Hematopoietic multipotent progenitor cell treated with erythropoietin and hydrocortisone succinate and interleukin-3 and kit ligand, for 17 days (in vitro differentiated cells): ENCODE results near the gene AP3M1.
"Not testable (repeated sequence)": the region's sequence is repeated elsewhere in the genome, so short reads cannot be mapped to it uniquely, and the experiment has no call there.

Experiments
- DNase-seq: peaks from one replicate; pipeline ENCODE4 v3.0.0-alpha.2; 2015; ENCODE audit warnings: low spot score

The AP3M1 gene, protein sequence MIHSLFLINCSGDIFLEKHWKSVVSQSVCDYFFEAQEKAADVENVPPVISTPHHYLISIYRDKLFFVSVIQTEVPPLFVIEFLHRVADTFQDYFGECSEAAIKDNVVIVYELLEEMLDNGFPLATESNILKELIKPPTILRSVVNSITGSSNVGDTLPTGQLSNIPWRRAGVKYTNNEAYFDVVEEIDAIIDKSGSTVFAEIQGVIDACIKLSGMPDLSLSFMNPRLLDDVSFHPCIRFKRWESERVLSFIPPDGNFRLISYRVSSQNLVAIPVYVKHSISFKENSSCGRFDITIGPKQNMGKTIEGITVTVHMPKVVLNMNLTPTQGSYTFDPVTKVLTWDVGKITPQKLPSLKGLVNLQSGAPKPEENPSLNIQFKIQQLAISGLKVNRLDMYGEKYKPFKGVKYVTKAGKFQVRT

DNA sequence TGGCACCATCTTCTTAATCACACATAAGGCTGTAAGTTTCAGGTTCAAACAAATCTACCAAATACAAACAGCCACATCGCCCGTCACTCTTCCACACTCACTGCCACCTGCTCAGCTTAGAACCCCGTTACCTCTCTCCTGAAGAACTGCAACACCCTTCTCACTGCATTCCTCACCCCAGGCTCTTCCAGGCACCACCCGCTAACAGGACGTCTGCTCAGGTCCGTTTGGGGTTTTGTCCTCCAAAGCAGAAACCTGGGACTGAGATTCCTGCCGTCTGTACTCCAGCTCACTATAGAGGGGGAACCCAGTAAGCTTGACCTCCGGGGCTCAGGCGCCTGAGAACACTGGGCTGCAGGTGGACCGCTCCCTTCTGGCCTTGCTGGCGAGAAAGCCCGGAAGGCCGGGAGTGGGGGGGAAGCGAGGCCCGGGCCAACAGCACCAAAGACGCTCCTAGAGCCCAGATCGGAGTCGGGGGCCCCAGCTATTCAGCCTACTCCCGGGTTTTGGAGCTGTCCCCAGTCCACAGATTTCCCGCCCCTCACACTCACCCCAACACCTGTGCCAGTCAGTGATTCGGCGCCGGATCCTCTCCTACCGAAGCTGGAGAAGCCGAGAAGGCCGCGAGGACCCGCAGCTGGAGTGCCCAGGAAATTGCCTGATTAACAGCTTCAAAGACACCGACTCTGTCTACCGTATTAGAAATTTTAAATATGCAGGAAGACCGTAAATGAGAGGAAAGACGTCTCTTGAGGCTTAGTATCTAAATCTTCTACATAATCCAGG lies at the start of gene AP3M1:
Gene AP3M1, minus strand, starts transcription at position 625 of the 786 bp plus-strand sequence. CDS start 12,449 bp downstream, outside the sequence.
- no peak for DNase-seq

DNA sequence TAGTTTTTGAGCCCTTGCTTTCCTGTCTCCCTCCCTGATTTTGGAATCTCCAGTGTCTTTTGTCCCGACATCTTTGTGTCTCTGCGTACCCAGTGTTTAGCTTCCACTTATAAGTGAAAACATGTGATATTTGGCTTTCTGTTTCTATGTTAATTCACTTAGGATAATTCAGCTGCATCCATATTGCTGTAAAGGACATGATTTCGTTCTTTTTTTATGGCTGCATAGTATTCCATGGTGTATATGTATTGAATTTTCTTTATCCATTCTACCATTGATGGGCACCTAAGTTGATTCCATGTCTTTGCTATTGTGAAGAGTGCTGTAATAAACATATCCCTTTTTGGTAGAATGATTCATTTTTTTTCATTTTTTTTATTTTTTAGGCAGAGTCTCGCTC lies 48.7 kb upstream of the AP3M1 start:
- no peak for DNase-seq

DNA sequence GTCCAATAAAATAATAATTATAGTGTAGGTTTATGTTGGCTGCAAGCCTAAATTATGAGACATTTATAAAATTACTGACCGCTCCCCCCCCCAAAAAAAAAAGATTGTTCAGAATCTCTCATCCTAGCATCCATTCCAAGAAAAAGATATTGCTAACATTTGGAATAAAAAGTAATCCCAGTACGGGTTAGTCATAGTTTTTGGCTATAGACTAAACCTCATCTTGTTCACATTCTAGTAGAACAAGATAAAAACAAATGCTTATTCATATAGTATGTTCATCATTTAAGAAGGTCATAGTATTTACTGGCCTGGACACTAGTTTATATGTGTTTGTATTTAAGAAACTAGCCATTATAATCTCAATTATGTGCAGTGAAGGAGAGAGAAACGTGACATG lies 44.4 kb upstream of the AP3M1 start:
- DNase-seq, result no peak

DNA sequence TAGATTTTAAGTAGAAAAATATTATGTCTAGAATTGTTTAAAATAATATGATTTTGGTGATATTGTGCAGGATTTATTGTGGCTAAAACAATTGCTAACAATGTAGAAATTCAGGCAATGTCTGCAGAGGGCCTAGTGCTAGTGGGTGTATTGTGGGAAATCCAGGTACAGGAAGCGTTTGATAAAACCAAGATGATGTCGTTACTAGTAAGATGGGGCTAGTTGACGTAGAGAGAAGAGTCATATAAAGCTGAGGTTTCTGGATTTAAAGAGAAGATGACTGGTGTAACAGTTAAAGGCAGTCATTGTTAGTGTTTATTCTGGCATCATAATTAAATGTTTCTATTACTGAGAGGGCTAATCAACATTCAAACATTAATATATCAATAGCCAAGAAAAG lies 43.9 kb upstream of the AP3M1 start:
- no peak for DNase-seq

DNA sequence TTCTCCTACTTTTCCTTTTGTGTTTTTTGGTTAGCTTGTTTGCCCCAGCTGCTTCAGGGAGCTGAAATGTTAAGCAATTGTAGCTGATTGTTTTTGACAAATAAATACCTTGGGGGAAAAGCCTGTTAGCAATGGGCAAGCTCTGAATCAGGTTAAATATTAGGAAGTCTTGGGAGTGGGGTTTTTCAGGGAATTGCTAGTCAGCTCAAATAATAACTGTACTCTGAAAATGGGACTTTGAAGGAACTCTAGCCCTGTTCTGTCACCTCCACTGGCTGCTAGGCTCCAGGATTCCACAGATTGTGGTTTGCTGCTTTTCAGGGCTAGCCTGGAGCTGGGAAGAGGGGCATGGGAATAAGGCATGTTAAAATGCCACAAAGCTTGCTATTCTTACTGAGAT lies 39.9 kb upstream of the AP3M1 start:
- no peak for DNase-seq

DNA sequence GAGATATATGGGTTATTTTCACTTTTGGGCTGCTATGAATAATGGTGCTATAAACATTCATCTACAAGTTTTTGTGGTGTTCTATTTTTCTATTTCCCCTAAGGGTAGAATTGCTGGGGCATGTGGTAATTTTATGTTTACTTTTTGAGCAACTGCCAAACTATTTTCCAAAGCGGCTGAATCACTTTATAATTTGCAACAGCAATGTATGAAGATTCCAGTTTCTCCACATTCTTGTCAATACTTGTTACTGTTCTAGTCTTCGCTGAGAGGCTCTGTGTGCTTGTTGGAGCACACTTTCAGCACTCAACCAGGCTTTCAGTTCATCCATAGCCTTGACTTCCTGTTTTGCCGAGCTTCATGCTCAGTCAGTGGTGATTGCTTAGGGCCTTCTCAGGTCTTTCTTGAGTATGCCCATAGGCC lies 39.4 kb upstream of the AP3M1 start:
- no peak for DNase-seq

DNA sequence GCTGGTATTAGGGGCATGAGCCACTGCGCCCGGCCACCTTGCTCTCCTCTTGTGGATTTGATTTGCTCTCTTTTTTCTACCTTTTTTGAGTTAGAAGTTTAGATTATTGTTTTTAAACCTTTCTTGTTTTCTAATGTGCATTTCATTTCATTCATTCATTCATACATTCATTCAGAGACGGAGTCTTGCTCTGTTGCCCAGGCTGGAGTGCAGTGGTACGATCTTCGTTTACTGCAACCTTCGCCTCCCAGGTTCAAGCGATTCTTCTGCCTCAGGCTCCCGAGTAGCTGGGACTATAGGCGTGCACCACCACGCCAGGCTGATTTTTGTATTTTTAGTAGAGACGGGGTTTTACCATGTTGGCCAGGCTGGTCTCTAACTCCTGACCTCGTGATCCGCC lies 38.0 kb upstream of the AP3M1 start:
- not testable (repeated sequence) for DNase-seq

DNA sequence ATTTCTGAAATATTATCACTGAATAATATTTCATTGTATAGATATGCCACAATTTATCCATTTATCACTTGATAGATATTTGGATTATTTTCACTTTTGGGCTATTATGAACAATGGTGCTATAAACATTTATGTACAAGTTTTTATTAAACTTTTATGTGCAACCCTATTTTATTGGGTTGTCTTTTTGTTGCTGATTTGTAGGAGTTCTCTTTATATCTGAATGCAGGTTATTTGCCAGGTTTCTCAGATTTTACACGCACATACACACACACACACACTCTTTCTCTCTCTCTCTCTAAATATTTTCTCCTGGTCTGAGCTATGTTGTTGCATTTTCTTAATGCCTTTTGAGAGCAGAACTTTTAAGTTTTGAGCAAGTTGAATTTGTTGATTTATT lies 36.6 kb upstream of the AP3M1 start:
- no peak for DNase-seq

DNA sequence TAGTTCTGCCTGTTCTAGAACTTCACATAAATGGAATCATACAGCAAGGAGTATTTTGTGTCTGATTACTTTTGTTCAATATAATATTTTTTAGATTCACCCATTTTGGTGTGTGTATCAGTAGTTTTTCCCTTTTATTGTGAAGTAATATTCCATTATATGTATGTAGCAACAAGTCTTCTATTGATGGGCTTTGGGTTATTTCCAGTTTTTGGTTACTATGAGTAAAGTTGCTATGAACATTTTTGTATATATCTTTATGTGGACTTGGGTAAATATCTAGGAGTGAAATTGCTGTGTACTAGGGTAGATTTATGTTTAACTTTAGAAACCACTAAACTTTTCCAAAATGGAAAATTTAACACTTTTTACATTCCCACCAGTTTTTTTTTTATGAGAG lies 36.0 kb upstream of the AP3M1 start:
- no peak for DNase-seq

DNA sequence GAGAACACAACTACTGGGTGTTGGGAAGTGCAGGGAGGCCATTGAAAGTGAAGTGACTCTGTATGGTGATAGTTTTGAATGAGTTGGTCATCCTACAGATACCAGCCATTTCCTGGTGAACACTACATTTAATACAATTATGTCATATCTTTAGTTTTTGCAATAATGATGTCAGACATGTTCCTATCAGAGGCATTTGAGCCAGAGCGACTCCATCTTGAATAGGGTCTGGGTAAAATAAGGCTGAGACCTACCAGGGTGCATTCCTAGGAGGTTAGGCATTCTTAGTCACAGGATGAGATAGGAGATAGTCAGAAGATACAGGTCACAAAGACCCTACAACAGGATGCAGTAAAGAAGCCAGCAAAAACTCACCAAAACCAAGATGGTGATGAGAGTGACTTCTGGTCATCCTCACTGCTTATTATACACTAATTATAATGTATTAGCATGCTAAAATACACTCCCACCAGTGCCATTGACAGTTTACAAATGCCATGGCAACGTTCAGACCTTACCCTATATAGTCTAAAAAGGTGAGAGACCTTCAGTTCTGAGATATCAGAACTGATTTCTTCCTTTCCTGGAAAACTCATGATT lies 28.6 kb upstream of the AP3M1 start:
- no peak for DNase-seq

DNA sequence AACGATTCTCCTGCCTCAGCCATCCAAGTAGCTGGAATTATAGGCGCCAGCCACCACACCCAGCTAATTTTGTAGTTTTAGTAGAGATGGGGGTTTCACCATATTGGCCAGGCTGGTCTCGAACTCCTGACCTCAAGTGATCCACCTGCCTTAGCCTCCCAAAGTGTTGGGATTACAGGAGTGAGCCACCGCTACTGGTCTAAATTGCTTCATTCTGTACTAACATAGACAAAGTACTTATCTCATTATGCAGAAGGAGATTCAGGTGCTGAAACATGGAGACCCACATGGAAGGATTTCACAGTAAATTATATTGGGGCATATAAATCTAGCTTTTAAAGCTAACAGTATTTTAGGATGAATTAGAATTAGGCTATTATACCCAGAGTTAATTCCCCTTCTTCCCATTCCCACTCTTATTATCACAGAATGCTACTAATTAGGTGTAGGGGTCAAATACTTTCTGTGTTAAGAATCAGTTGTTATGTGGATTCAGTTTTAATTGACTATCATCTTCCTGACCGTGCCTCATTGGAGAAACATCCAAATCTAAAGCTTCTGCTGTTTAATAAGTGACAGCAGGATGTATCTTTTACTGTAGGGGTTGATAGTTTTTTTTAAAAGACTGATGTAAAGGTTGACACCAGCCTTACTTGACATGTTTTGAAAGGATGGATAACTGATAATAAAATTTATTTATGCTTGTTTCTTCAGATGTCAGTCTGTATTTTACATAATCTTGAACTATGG lies 27.6 kb upstream of the AP3M1 start:
- no peak for DNase-seq

DNA sequence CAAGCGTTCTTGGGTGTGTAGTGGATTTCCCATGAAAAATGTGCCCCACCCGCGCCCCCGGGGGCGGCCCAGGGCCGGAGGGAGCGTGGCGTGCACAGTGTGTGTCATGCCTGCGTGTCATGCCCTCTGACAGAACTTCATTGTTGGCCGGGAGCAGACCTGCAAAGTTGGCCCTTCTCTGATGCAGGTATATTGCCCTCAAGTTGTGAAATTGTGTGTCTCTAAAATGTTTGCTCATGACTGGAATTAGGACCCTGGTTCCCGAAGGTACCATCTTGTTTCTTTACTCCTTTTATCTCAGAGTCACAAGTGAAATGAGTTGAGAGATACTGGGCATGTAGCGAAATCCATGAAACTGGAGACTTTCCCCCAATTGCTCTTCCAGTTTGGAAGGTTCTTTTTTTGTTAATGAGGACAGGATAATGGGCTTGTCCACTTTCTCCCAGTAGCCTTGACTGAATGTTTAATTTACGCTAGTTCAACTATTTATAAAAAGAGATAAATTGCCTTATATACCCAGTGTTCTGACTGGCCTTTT lies 26.6 kb upstream of the AP3M1 start:
- no peak for DNase-seq

DNA sequence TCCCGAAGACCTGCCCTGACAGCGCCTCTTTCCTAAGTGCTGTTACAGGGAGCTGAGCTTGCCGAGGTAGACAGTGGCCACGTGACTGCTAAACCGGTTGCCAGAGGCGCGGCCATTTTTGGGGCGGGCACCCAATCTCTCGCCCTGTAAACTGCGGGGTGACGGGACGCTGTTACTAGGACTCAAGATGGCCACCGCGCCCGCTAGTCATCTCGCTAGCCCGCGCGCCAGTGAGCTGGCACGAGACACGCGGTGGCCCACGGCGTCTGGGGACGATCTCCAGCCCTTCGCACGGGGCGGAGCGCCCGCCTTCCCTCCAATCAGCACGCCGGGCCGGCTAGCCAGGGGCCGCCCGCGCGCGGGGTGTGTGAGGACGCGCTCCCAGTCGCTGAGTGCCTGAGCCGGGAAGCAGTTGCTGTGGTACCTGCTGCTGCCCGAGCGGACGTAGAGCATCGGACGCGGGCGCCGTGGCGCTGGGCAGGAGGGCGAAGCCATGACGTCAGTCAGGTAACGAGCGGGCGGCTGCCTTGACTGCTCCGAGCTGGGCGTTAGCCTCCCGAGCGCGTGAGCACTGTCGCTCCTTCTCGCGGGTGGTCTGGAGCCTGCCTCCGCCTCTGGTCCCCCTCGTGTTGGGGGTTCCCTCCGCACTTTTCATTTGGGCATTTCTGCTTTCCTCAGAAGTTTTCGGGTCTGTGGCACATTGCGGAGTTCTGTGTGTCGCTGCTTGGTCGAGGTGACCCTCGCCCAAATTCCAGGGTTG lies 25.9 kb upstream of the AP3M1 start:
- DNase-seq, result peak; percentile 95

DNA sequence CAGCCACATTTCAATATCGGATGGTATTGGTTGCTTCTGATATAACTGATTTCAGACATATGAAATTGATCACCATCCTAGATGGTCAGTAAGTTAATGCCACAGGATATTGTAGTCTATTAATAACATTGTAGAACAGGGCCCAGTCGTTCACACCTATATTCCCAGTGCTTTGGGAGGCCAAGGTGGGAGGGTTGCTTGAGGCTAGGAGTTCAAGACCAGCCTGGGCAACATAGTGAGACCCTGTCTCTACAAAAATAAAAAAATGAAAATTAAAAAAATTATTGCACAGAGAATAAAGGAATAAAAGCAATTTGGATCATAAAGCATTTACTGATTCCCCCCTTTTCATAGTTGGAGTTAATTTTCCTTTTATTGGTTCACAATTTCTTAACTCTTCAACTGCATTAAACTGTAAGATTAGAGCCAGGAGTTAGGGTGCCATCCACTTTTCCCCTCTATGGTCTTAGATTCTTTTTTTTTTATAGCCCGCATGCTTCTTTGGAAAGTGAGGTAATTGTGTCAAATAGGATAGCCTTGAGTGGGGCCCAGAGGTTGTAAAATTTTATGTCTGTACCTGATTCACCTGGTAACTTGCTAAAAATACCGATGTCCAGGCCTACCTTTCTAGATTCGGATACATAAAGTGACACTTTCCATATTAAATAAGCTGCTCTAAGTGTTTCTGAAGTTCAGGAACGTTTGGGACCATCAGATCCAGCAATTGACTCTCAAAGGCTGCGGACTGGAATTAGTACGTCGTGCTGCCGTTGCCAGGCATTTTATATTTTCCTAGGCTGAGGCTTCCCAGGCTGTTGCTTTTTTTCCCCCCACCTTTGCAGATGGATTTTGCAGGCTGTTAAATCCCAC lies 25.1 kb upstream of the AP3M1 start:
- no peak for DNase-seq

DNA sequence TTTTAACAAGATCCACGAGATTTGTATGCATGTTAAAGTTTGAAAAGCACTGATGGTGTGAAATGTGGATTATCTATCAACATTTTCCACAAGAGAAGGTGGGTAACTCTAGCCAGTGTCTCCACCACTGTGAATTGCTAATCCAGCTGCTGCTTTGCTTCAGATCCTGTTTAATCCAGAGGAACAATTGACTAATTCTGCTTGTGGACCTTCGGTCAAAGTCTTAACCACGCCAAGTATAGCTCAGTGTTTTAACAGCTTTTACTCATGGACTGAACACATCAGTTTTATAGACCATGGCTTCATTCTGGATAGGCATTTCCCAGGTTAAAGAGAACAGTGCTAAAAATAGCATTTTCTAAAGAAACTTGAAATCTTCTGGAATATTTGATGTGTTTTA lies 23.9 kb upstream of the AP3M1 start:
- no peak for DNase-seq

DNA sequence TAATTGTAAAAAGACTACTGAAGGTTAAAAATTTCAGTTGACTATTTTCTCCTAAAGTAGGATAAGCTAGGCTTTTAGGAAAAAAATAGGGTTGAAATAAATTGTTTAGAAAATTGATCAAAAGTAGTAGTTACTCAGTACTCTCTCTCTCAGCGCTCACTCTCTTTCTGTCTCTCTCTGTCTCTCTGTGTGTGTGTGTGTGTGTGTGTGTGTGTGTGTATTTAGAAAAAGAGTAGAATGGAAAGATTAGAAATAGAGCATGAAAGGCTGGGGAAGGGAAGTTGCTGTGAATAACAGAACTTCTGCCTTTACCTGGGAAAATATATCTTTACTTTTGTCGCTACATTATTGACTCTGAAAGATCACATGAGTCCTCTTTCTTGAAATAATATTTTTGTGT lies 21.0 kb upstream of the AP3M1 start:
- no peak for DNase-seq

DNA sequence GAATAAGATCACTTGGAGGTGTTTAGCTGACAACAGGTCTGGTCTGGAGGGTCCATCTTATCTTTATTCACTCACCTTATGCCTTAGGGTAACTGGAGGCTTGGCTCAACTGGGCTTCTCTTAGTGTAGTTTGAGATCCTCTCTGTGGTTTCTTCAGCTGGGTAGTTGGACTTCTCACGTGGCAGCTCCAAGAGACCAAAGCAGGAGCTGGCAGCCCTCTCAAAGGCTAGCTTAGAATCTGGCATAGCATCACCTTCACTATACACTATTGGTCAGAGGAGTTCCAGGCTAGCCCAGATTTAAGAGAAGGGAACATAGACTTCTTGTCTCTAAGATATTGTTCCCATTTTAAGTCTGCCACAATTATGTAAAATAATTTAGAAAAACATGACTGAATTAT lies 16.8 kb upstream of the AP3M1 start:
- DNase-seq, result no peak

DNA sequence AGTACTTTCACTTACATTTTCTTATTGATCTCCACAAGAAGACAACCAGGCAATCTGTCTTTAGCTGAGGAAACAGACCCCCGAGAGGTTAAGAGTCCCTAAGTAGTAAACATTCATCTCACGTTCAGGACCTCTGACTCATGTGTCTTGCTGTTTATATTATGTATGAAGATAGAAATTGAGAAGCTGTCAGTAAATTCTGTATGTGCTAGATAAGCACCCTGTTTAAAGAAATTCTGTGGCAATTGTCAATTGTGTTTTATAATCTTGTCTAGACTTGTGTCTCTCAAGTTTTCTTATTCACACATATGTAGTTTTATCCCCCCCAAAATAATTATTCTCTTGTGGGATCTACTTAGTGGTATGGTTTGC lies 14.9 kb upstream of the AP3M1 start:
- DNase-seq, result no peak

DNA sequence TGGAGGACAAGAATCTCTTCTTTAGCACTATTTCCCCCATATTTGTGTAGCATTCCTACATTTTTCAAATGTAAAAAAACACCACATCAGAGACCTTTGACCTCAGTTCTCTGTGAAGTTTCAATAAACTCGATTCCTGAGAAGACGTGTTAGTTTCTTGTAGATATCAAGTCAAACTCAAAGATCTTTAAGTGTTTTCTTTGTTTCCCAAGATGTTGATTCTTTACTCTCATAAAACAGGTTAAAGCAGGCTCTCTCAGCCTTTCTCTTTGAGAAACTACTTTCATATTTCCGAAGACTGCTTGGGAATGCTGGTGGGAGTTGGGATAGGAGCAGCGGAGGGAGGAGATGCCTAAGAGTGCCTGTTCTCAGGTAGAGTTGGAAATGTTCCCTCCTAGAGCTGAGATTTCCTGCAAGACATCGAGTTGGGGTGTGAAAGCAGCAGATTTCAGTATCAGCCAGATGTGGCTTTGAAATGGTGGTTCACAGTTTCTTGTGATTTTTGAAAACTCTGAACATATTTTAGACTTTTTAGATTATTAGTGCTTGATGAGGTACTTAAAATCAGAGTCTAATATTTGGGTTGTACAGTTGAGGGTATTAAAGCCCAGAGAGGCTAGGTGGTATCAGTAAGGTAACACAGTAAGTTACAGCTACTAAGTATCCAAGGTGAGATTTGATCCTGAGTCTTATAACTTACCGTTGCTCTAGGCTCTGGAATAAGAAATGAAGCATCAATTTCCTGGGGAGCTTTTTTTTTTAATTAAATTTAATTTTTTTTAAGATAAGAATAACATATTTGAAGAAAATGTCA lies 14.3 kb upstream of the AP3M1 start:
- no peak for DNase-seq
